Measurements from ENCODE around the gene C12orf76. TPM values are rescaled to one million over a fixed set of nuclear protein-coding genes. Genes with fewer than 3 reads are reported as not detected.

The C12orf76 gene
- total RNA-seq, 1 donor from 2014 or later = 0.96 TPM

- H3K27ac ChIP-seq = no peak overlapping the region
- H3K9me3 ChIP-seq = no peaks in the 10 kb centered on the region
- no peaks in the 10 kb centered on the region for H3K27me3 ChIP-seq
- no peak for TF ChIP-seq CTCF (IDR thresholded peaks at IDR 0.05)
- no peak overlapping the region for H3K4me3 ChIP-seq
- DNase-seq (ENCODE audit: low spot score in 2 of 2) = no peak
- no peaks in the 10 kb centered on the region for H3K4me1 ChIP-seq
- no peaks in the 10 kb centered on the region for H3K36me3 ChIP-seq
- intact Hi-C loops (cut with DNase I) = no loop called here
These were observed 36.1 kb upstream of the C12orf76 start for GRCh38 chr12:110084314-110085015.

- intact Hi-C loops (cut with DNase I) = no loop called here
- H3K27me3 ChIP-seq = no peaks in the 10 kb centered on the region
- DNase-seq (ENCODE audit: low spot score in 2 of 2) = no peak
- H3K4me3 ChIP-seq = no peak overlapping the region
- no peak overlapping the region for H3K27ac ChIP-seq
- no peaks in the 10 kb centered on the region for H3K4me1 ChIP-seq
- H3K36me3 ChIP-seq = no peaks in the 10 kb centered on the region
- no peaks in the 10 kb centered on the region for H3K9me3 ChIP-seq
- TF ChIP-seq CTCF (IDR thresholded peaks at IDR 0.05) = no peak
These were observed 32.1 kb upstream of the C12orf76 start for GRCh38 chr12:110080410-110080809.

GRCh38 chr12:110079477-110080400 lies 31.4 kb upstream of the C12orf76 start:
- Histone ChIP-seq H3K4me1 (no peaks in the 10 kb centered on the region), H3K9me3 (no peaks in the 10 kb centered on the region), H3K27me3 (no peaks in the 10 kb centered on the region), H3K27ac (no peak overlapping the region), H3K4me3 (no peak overlapping the region), H3K36me3 (no peaks in the 10 kb centered on the region)
- intact Hi-C loops (cut with DNase I) = no loop called here
- DNase-seq (ENCODE audit: low spot score in 2 of 2) = peak in 1 of 2 donors; percentile 75
- TF ChIP-seq CTCF (IDR thresholded peaks at IDR 0.05) = no peak

GRCh38 chr12:110077800-110078199 lies 29.5 kb upstream of the C12orf76 start:
- DNase-seq (ENCODE audit: low spot score in 2 of 2) = no peak
- Histone ChIP-seq H3K27ac (no peak overlapping the region), H3K9me3 (no peaks in the 10 kb centered on the region), H3K27me3 (no peaks in the 10 kb centered on the region), H3K4me1 (no peaks in the 10 kb centered on the region), H3K36me3 (no peaks in the 10 kb centered on the region), H3K4me3 (no peak overlapping the region)
- intact Hi-C loops (cut with DNase I) = no loop called here
- TF ChIP-seq CTCF (IDR thresholded peaks at IDR 0.05) = no peak

GRCh38 chr12:110075880-110076279 lies 27.6 kb upstream of the C12orf76 start:
- no peak for DNase-seq (ENCODE audit: low spot score in 2 of 2)
- no peak for TF ChIP-seq CTCF (IDR thresholded peaks at IDR 0.05)
- Histone ChIP-seq H3K27ac (no peak overlapping the region), H3K9me3 (no peaks in the 10 kb centered on the region), H3K4me3 (no peak overlapping the region), H3K27me3 (no peaks in the 10 kb centered on the region), H3K4me1 (no peaks in the 10 kb centered on the region), H3K36me3 (no peaks in the 10 kb centered on the region)
- intact Hi-C loops (cut with DNase I) = no loop called here
